GM19455 (cell line): ENCODE measurements around the gene STOM.
A peak's percentile ranks its signal among the peaks of the same experiment; 100 is the strongest.

ENCODE experiments used
- ATAC-seq: cut with Tn5 transposase; IDR thresholded peaks from one replicate; pipeline ENCODE4 v1.9.1; 2021; ENCODE audit not compliant: unreplicated experiment

The STOM gene

GRCh38 chr9:121349009-121349408 is 21.0 kb downstream of the STOM start:
- ATAC-seq = no peak

- ATAC-seq = no peak
These were observed 21.8 kb downstream of the STOM start for GRCh38 chr9:121348221-121348620.

DNA sequence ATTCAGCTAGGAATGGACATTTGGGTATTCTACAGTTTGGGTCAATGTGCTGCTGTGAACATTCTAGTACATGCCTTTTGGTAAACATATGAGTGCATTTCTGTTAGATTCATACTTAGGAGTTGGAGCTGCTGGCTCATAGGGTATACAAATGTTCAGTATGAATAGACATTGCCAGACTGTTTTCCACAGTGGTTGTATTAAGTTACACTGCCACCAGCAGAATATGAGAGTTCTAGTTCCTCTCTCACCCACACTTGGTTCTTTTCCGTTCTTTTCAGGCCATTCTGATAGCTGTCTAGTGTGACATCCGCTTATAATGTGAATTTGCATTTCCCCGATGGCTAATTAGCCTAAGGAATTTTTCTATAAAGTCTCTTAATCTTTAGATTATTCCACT is 25.0 kb downstream of the STOM start:
- no peak for ATAC-seq

GRCh38 chr9:121344184-121344583 is 25.9 kb downstream of the STOM start:
- no peak for ATAC-seq

GRCh38 chr9:121340676-121341392 is 29.2 kb downstream of the STOM start:
- peak; percentile 66 for ATAC-seq

DNA sequence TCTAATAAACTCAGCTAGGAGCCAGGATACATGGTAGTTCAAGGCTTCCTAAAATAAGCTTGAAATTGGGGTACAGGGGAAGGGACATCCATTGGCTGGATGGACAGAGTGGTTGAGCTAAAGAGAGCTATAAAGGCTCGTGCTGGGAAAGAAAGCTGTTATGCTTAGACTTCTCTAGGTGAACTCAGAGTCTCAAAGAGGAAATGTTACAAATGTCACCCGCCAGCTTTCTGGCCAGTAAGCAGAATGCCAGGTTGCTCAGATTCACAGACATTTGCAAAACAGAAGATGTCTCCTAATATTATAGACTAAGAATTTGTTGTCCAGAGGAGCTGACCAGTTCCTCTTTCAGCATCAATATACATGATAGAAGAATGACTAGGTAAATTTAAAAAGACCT is 30.6 kb downstream of the STOM start:
- ATAC-seq = no peak

- no peak for ATAC-seq
These were observed 33.4 kb downstream of the STOM start for GRCh38 chr9:121336665-121337064.

DNA sequence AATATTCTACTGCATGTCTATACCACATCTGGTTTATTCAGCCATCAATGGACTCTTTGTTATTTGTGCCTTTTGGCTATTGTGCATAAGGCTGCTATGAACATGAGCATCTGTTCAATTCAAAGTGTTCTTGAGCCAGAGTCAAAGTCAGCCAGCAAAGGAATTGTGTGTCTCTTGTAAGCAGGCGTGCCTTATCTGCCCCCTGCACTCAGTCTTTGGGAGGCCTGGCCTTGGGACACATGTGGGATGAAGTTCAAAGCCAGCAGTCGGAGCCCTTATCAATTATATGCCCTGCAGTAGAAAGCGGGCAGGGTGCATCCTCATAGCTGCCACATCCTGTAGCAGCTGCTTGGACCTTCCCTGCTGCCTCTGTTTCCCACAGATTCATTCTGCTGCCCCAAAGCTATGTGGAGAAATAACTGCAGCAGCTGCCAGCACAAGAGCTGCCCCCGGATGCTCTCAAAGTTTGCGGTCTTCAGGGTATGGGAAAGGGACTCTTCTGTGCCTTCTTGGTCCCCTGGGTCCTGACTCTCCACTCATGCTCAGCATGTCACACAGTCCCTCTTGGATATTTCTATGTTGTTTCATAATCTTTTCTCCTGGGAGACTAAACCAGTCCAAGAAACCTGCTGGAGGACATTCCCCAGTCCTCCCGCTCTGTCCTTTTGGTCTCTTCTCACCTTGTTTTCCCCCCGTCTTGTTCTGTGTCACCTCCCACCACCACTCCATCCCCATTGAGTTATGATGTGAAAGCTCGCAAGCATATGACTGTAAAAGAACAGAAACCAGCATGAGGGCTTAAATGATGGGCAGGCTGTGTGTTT is 35.9 kb downstream of the STOM start:
- ATAC-seq = no peak

DNA sequence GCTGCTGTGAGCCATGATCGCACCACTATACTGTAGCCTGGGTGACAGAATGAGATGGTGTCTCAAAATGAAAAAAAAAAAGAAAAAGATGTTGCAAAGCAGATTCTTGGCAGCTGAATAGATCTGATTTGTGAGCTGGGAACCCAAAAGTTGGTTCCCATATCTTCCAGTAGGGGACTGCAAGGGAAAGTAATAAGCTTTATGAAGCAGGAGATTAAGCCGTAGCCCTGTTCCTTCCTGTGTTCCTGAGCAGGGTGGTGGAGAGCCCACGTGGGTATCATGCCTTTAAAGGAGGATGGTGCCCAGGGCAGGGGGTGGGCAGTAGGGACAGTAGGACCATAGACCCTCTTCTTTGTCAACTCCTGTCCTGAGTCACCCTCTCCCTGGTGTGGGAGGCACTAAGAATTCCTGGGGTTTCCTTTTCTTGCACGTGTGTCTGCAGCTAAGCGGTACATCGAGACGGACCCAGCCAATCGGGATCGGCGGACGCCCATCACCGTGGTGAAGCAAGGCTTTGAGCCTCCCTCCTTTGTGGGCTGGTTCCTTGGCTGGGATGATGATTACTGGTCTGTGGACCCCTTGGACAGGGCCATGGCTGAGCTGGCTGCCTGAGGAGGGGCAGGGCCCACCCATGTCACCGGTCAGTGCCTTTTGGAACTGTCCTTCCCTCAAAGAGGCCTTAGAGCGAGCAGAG is 37.9 kb downstream of the STOM start:
- no peak for ATAC-seq

DNA sequence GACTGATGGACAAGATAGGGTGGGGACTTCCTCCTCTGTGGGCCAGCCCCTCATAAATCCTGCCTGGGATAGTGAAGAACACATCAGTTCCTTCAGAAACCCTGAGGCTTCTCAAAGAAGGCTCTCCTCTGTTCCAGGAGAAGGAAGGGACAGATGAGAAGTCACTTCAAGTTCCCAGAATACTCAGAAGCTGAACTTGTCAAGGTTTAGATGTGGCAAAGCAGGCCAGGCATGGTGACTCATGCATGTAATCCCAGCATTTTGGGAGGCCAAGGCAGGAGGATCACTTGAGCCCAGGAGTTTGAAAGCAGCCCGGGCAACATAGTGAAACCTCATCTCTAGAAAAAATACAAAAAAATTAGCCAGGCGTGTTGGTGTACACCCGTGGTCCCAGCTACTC is 38.5 kb downstream of the STOM start:
- no peak for ATAC-seq

GRCh38 chr9:121328876-121329681 is 41.0 kb downstream of the STOM start:
- ATAC-seq = no peak

- ATAC-seq = no peak
These were observed 41.6 kb downstream of the STOM start for GRCh38 chr9:121328476-121328875.

GRCh38 chr9:121326901-121327613 is 43.0 kb downstream of the STOM start:
- no peak for ATAC-seq

DNA sequence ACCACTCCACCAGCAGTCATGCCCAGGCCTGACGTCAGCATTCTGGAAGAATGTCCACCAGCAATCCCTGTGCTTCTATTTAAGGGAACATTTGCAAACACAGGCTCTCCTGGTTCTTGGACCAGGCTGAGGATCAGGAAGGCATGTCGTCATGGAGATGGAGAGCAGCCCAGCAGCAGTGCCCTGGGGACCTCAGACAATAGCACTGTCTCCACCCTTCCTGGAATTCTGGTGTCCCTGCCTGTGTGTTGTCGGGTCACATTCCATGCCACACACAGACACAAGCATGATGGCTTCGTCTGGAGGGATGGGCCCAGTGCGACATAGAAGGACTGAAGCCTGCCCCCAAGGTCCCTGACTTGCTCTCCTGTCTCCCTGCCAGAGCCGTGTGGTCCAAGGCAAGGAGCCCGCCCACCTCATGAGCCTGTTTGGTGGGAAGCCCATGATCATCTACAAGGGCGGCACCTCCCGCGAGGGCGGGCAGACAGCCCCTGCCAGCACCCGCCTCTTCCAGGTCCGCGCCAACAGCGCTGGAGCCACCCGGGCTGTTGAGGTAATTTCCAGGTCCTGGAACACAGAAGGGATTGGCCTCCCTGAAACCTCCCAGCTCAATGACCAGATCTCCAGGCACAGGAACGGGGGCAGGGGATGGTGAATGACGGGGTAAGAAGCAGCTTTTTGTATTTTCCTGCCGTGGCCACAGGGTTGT is 43.8 kb downstream of the STOM start:
- no peak for ATAC-seq

- no peak for ATAC-seq
These were observed 44.7 kb downstream of the STOM start for GRCh38 chr9:121325387-121325786.

GRCh38 chr9:121324755-121325154 is 45.3 kb downstream of the STOM start:
- no peak for ATAC-seq

GRCh38 chr9:121324316-121324715 is 45.7 kb downstream of the STOM start:
- no peak for ATAC-seq

DNA sequence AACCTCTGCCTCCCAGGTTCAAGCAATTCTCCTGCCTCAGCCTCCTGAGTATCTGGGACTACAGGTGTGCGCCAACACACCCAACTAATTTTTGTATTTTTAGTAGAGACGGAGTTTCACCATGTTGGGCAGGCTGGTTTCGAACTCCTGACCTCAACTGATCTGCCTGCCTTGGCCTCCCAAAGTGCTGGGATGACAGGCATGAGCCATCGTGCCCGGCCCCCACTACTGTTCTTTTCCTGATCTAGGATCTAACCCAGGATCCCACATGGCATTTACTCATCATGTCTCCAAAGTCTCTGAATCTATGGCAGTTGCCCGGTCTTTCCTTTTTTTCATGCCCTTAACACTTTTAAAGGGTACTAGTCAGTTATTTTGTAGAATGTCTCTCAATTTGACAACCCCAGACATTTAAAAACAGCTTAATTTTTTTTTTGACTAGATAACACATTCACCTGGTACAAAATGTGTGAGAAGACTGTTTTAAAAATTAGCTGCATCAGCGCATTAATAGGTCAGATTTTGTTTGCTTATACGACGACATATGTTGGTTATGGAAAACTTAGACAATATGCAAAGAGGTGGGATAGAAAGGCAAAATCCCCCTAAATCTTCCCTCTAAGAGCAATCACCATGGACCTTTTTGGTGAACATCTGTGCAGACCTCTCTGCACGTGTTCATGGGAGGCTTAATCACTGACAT is 46.5 kb downstream of the STOM start:
- ATAC-seq = no peak
